Caco-2 (cell line): ENCODE measurements around the gene DUSP1. TPM values are rescaled to one million over a fixed set of nuclear protein-coding genes. Genes with fewer than 3 reads are reported as not detected.
"Not testable (repeated sequence)": the region's sequence is repeated elsewhere in the genome, so short reads cannot be mapped to it uniquely, and the experiment has no call there.

Experiments
- BruUV-seq: library from RNA; stranded (reverse); fragments of 400-500 nt; replicated peaks from 2 replicates; lab custom pipeline; 2021; lab: Mats Ljungman, UMichigan
- CTCF ChIA-PET: fragments of 300-600 bp; sonication (Branson Sonifier 250); formaldehyde crosslinking; loops from one replicate; lab custom pipeline; 2022; ENCODE audit warnings: antibody characterized with exemption; lab: Charles Lee
- POLR2A ChIA-PET: fragments of 300-600 bp; sonication (Branson Sonifier 250); formaldehyde crosslinking; loops from one replicate; lab custom pipeline; 2022; ENCODE audit warnings: antibody characterized with exemption; lab: Charles Lee
- DNase-seq, 2 experiments: peaks; one replicate each; pipeline versions ENCODE4 v3.0.0 to v3.0.0-alpha.2; 2020 to 2022
- H3K27me3 ChIP-seq: replicated peaks from 2 replicates; pipeline ENCODE4 v1.6.0; 2011; ENCODE audit warnings: low read length; ENCODE audit not compliant: control insufficient read depth, insufficient read depth
- H3K36me3 ChIP-seq: 2 replicates; pipeline ENCODE4 v1.5.1; 2011; ENCODE audit warnings: low read length; ENCODE audit not compliant: control insufficient read depth, insufficient read depth
- H3K4me1 ChIP-seq: fragments of 250-450 bp; sonication (Bioruptor Pico); 2 replicates; pipeline ENCODE4 v1.5.1; 2020; ENCODE audit warnings: mild to moderate bottlenecking
- H3K4me3 ChIP-seq: 2 replicates; pipeline ENCODE4 v1.5.1; 2011; ENCODE audit warnings: low read depth, mild to moderate bottlenecking, control low read depth, low read length
- H3K9me3 ChIP-seq: fragments of 250-450 bp; sonication (Bioruptor Pico); 2 replicates; pipeline ENCODE4 v1.5.1; 2020; ENCODE audit warnings: mild to moderate bottlenecking, moderate library complexity
- H3K27ac Mint-ChIP-seq: one replicate; pipeline ENCODE4 v1.8.0; 2022; ENCODE audit warnings: mixed read lengths; ENCODE audit not compliant: unreplicated experiment
- H3K27me3 Mint-ChIP-seq: one replicate; pipeline ENCODE4 v1.8.0; 2022; ENCODE audit warnings: mixed read lengths; ENCODE audit not compliant: insufficient read depth, unreplicated experiment
- H3K36me3 Mint-ChIP-seq: one replicate; pipeline ENCODE4 v1.8.0; 2022; ENCODE audit warnings: mild to moderate bottlenecking, mixed read lengths; ENCODE audit not compliant: insufficient read depth, unreplicated experiment
- H3K4me1 Mint-ChIP-seq: one replicate; pipeline ENCODE4 v1.8.0; 2022; ENCODE audit warnings: low read depth, mixed read lengths; ENCODE audit not compliant: unreplicated experiment
- H3K4me3 Mint-ChIP-seq: one replicate; pipeline ENCODE4 v1.8.0; 2022; ENCODE audit warnings: mild to moderate bottlenecking, moderate library complexity, mixed read lengths; ENCODE audit not compliant: unreplicated experiment
- H3K9me3 Mint-ChIP-seq: one replicate; pipeline ENCODE4 v1.8.0; 2022; ENCODE audit warnings: mixed read lengths; ENCODE audit not compliant: unreplicated experiment
- intact Hi-C: fragments of 100-400 bp; cut with micrococcal nuclease; formaldehyde crosslinking; loops from one replicate; pipeline ENCODE4 v1.10.0; 2022; ENCODE audit not compliant: unreplicated experiment
- total RNA-seq: library from RNA; stranded (reverse); gene quantifications from 2 replicates; pipeline ENCODE4 v1.2.3, GENCODE V29; 2022
- TF ChIP-seq, protein P1 (sequence below), 2 experiments: fragments of 200-600 bp in 1 of 2; IDR thresholded peaks; 1 replicate in 1 of 2; 2 replicates in 1 of 2; pipeline versions ENCODE4 v1.5.1 to v1.8.0; 2011 to 2022; ENCODE audit warnings: antibody characterized with exemption in 1 of 2, control low read depth in 1 of 2, inconsistent platforms in 1 of 2, low read depth in 1 of 2, low read length in 1 of 2, mild to moderate bottlenecking in 1 of 2, moderate library complexity in 1 of 2; ENCODE audit not compliant: insufficient read depth in 1 of 2, severe bottlenecking in 1 of 2, unreplicated experiment in 1 of 2

The DUSP1 gene
- total RNA-seq, 1 experiment from 2014 or later, result 28.3 TPM

DNA sequence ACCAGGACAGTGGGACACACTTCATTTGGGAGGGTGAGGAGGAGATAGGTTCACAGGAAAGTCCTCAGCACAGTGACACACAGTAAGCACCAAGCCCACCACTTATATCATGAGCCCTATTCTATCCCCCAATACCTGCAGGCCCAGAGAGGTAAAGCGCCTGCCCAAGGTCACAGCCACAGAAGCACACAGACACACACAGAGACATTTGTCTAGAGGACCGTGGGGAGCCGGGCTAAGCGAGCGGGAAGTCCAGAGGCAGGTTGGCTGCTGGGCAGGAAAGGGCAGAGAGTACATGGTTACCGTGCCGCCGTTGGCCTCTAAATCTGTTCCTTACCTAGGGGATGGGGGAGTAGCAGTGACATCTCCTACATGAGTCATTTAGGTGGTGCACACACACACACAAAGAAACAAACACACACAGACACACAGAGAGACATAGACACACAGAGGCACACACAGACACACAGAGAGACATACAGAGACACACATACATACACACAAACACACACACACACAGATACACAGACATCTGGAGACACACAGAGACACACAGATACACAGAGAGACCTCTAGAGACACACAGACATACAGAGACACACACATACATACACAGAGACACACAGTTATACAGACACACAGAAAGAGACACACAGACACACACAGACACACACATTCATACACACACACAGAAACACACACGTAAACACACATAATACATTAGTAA is 15.9 kb upstream of the DUSP1 start:
- BruUV-seq, result no TSS peak
- H3K4me1 Mint-ChIP-seq, result peaks cover 2% of the 10 kb centered on the region
- ChIA-PET POLR2A (no interaction called here), CTCF (no interaction called here)
- Histone ChIP-seq H3K4me3 (no peak overlapping the region), H3K4me1 (peaks cover 28% of the 10 kb centered on the region), H3K27me3 (no peaks in the 10 kb centered on the region), H3K36me3 (no peaks in the 10 kb centered on the region), H3K9me3 (no peaks in the 10 kb centered on the region)
- no peaks in the 10 kb centered on the region for H3K27me3 Mint-ChIP-seq
- DNase-seq, result no peak
- TF ChIP-seq, protein P1, sequence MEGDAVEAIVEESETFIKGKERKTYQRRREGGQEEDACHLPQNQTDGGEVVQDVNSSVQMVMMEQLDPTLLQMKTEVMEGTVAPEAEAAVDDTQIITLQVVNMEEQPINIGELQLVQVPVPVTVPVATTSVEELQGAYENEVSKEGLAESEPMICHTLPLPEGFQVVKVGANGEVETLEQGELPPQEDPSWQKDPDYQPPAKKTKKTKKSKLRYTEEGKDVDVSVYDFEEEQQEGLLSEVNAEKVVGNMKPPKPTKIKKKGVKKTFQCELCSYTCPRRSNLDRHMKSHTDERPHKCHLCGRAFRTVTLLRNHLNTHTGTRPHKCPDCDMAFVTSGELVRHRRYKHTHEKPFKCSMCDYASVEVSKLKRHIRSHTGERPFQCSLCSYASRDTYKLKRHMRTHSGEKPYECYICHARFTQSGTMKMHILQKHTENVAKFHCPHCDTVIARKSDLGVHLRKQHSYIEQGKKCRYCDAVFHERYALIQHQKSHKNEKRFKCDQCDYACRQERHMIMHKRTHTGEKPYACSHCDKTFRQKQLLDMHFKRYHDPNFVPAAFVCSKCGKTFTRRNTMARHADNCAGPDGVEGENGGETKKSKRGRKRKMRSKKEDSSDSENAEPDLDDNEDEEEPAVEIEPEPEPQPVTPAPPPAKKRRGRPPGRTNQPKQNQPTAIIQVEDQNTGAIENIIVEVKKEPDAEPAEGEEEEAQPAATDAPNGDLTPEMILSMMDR (IDR thresholded peaks at IDR 0.05; ENCODE audit: insufficient read depth in 1 of 2, low read depth in 1 of 2, low read length in 1 of 2, severe bottlenecking in 1 of 2, unreplicated experiment in 1 of 2), result no peak
- H3K36me3 Mint-ChIP-seq, result no peaks in the 10 kb centered on the region
- H3K27ac Mint-ChIP-seq, result no peak overlapping the region
- no peak overlapping the region for H3K4me3 Mint-ChIP-seq
- intact Hi-C loops, result no loop called here
- H3K9me3 Mint-ChIP-seq, result peaks cover under 1% of the 10 kb centered on the region

DNA sequence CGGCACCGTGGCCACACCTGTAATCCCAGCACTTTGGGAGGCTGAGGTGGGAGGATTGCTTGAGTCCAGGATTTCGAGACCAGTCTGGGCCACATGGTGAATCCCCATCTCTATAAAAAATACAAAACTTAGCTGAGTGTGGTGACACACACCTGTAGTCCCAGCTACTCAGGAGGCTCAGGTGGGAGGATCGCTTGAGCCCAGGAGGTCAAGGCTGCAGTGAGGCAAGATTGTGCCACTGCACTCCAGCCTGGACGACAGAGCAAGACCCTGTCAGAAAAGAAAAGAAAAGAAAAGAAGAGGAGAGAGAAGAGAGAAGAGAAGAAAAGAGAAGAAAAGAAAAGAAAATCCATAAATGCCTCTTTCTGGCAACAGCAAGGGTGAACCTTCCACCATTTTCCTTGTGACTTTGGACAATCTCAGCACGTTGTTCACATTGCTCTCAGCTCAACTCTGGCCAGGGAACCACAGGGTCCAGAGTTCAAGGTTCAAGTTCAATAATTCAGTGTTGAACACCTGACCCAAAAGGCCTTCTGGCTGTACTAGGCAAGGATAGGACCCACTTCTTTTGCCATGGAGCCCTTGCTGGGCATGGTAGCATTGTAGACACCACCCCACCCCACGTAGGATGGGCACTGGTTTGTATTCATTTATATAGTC is 14.6 kb upstream of the DUSP1 start:
- ChIA-PET POLR2A (interaction anchor here (0.6 kb wide), 1 partner anchor 73 kb away, joined by 5 read pairs; no protein-coding TSS in a partner anchor), CTCF (no interaction called here)
- Mint-ChIP-seq H3K27me3 (no peaks in the 10 kb centered on the region), H3K27ac (no peak overlapping the region), H3K9me3 (peaks cover 8% of the 10 kb centered on the region), H3K4me1 (peaks cover 9% of the 10 kb centered on the region), H3K36me3 (no peaks in the 10 kb centered on the region), H3K4me3 (no peak overlapping the region)
- no peaks in the 10 kb centered on the region for H3K27me3 ChIP-seq
- intact Hi-C loops, result no loop called here
- H3K4me3 ChIP-seq, result no peak overlapping the region
- H3K4me1 ChIP-seq, result peaks cover 31% of the 10 kb centered on the region
- no peaks in the 10 kb centered on the region for H3K36me3 ChIP-seq
- TF ChIP-seq, protein P1 (IDR thresholded peaks at IDR 0.05; ENCODE audit: insufficient read depth in 1 of 2, low read depth in 1 of 2, low read length in 1 of 2, severe bottlenecking in 1 of 2, unreplicated experiment in 1 of 2), result no peak
- no peaks in the 10 kb centered on the region for H3K9me3 ChIP-seq
- BruUV-seq, result no TSS peak
- no peak for DNase-seq

DNA sequence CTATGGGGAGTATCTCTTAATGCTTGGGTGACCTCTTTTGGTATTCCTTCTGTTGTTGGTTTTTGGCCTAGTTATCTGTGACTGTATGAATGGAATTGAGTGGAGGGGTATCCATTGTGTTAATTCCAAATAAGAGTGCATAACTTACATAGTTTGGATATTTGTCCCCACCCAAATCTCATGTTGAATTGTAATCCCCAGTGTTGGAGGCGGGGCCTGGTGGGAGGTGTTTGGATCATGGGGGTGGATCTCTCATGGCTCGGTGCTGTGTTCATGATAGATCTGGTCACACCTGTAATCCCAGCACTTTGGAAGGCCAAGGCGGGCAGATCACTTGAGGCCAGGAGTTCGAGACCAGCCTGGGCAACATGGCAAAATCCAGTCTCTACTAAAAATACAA is 13.2 kb upstream of the DUSP1 start:
- H3K4me3 Mint-ChIP-seq, H3K4me1 Mint-ChIP-seq, CTCF ChIA-PET, POLR2A ChIA-PET, H3K9me3 ChIP-seq, BruUV-seq, H3K27me3 Mint-ChIP-seq, H3K4me3 ChIP-seq, H3K27me3 ChIP-seq, H3K36me3 ChIP-seq, intact Hi-C loops, H3K36me3 Mint-ChIP-seq, H3K9me3 Mint-ChIP-seq, H3K27ac Mint-ChIP-seq: not testable (repeated sequence)
- H3K4me1 ChIP-seq, result peaks cover 36% of the 10 kb centered on the region
- peak in 1 of 2 experiments; percentile 51 for DNase-seq

DNA sequence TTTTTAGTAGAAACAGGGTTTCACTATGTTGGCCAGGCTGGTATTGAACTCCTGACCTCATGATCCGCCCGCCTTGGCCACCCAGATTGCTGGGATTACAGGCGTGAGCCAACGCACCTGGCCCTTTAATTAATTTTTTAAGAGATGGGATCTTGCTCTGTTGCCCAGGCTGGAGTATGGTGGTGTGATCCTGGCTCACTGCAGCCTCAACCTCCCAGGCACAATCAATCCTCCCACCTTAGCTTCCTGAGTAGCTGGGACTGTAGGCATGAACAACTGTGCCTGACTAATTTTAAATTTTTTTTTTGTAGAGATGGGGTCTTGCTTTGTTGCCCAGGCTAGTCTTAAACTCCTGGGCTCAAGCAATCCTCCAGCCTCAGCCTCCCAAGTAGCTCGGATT is 12.3 kb upstream of the DUSP1 start:
- BruUV-seq, H3K9me3 Mint-ChIP-seq, H3K4me3 Mint-ChIP-seq, H3K27me3 ChIP-seq, POLR2A ChIA-PET, H3K36me3 ChIP-seq, H3K9me3 ChIP-seq, H3K36me3 Mint-ChIP-seq, H3K4me3 ChIP-seq, DNase-seq, intact Hi-C loops, CTCF ChIA-PET, H3K4me1 Mint-ChIP-seq, H3K27me3 Mint-ChIP-seq, H3K27ac Mint-ChIP-seq: not testable (repeated sequence)
- H3K4me1 ChIP-seq, result peaks cover 43% of the 10 kb centered on the region
